Measurements from ENCODE around the gene PIGZ.
A peak's percentile ranks its signal among the peaks of the same experiment; 100 is the strongest.

Gene PIGZ

GRCh38 chr3:196968233-196969133 is at the start of gene PIGZ:
TSS of gene PIGZ (minus strand) at chr3:196968833. CDS start at chr3:196952031, 16,802 bp downstream.
- Mint-ChIP-seq H3K4me3 (peak within 1 kb of the TSS; percentile 89 to 90), H3K27me3 (peaks cover 7 to 10% of the 10 kb centered on the region in 2 donors), H3K4me1 (peaks cover 28 to 37% of the 10 kb centered on the region in 2 donors), H3K27ac (peak within 1 kb of the TSS; percentile 93), H3K36me3 (peaks cover 33 to 35% of the 10 kb centered on the region in 2 donors), H3K9me3 (peaks cover 10 to 21% of the 10 kb centered on the region in 2 donors)
- ATAC-seq (replicated peaks) (peak; percentile 66 to 72), DNase-seq (peak; percentile 35)

- Mint-ChIP-seq H3K36me3 (peaks cover 23 to 29% of the 10 kb centered on the region in 2 donors), H3K4me3 (no peak overlapping the region), H3K4me1 (peaks cover 4 to 15% of the 10 kb centered on the region in 2 donors), H3K9me3 (no peaks in the 10 kb centered on the region), H3K27me3 (peaks cover 0 to 6% of the 10 kb centered on the region in 2 donors), H3K27ac (peak overlapping the region; percentile 14)
- DNase-seq: no peak
- no peak for ATAC-seq (replicated peaks)
Measured at GRCh38 chr3:197017003-197017402, 48.4 kb upstream of the PIGZ start.

- ATAC-seq (replicated peaks): peak; percentile 16 to 22
- Mint-ChIP-seq H3K4me1 (peaks cover under 1 to 9% of the 10 kb centered on the region in 2 donors), H3K9me3 (no peaks in the 10 kb centered on the region), H3K36me3 (peaks cover 26 to 29% of the 10 kb centered on the region in 2 donors), H3K27ac (peak overlapping the region; percentile 73), H3K27me3 (peaks cover 3 to 4% of the 10 kb centered on the region in 2 donors), H3K4me3 (peak overlapping the region; percentile 7 to 25)
- DNase-seq: no peak
Measured at GRCh38 chr3:197015790-197016736, 47.4 kb upstream of the PIGZ start.

GRCh38 chr3:197014942-197015575 is 46.4 kb upstream of the PIGZ start:
- Mint-ChIP-seq H3K4me3 (no peak overlapping the region), H3K27ac (peak overlapping the region; percentile 74), H3K4me1 (peaks cover 5 to 14% of the 10 kb centered on the region in 2 donors), H3K36me3 (peaks cover 28 to 29% of the 10 kb centered on the region in 2 donors), H3K9me3 (no peaks in the 10 kb centered on the region), H3K27me3 (peaks cover 0 to 7% of the 10 kb centered on the region in 2 donors)
- ATAC-seq (replicated peaks) (no peak), DNase-seq (no peak)

- H3K4me3 Mint-ChIP-seq: no peak overlapping the region
- H3K36me3 Mint-ChIP-seq: peaks cover 24 to 26% of the 10 kb centered on the region in 2 donors
- no peaks in the 10 kb centered on the region for H3K9me3 Mint-ChIP-seq
- peaks cover 3 to 12% of the 10 kb centered on the region in 2 donors for H3K27me3 Mint-ChIP-seq
- peak overlapping the region; percentile 37 for H3K27ac Mint-ChIP-seq
- no peak for DNase-seq
- H3K4me1 Mint-ChIP-seq: peaks cover 5 to 14% of the 10 kb centered on the region in 2 donors
- ATAC-seq (replicated peaks): no peak
Measured at GRCh38 chr3:197014024-197014423, 45.4 kb upstream of the PIGZ start.

- no peak for ATAC-seq (replicated peaks)
- H3K36me3 Mint-ChIP-seq: peaks cover 29% of the 10 kb centered on the region in 2 donors
- peaks cover 5 to 22% of the 10 kb centered on the region in 2 donors for H3K27me3 Mint-ChIP-seq
Measured at GRCh38 chr3:197012540-197012883, 43.9 kb upstream of the PIGZ start.

GRCh38 chr3:197011780-197012539 is 43.3 kb upstream of the PIGZ start:
- no peak for DNase-seq
- Mint-ChIP-seq H3K4me3 (no peak overlapping the region), H3K27me3 (peaks cover 5 to 23% of the 10 kb centered on the region in 2 donors), H3K9me3 (no peaks in the 10 kb centered on the region), H3K36me3 (peaks cover 27 to 29% of the 10 kb centered on the region in 2 donors), H3K4me1 (peaks cover 5 to 14% of the 10 kb centered on the region in 2 donors), H3K27ac (peak overlapping the region; percentile 47)
- no peak for ATAC-seq (replicated peaks)

More at GRCh38 chr3:197012540-197012883, 43.9 kb upstream of the PIGZ start:
- Mint-ChIP-seq H3K4me3 (no peak overlapping the region), H3K9me3 (no peaks in the 10 kb centered on the region), H3K4me1 (peaks cover 5 to 14% of the 10 kb centered on the region in 2 donors), H3K27ac (peak overlapping the region; percentile 37)
- DNase-seq: no peak

- ATAC-seq (replicated peaks): peak; percentile 5 to 12
- Mint-ChIP-seq H3K4me1 (peaks cover 5 to 7% of the 10 kb centered on the region in 2 donors), H3K27ac (peak overlapping the region; percentile 54), H3K27me3 (peaks cover 5 to 35% of the 10 kb centered on the region in 2 donors), H3K9me3 (no peaks in the 10 kb centered on the region), H3K4me3 (no peak overlapping the region), H3K36me3 (peaks cover 22 to 23% of the 10 kb centered on the region in 2 donors)
- DNase-seq: no peak
Measured at GRCh38 chr3:197010556-197011351, 42.1 kb upstream of the PIGZ start.

GRCh38 chr3:197009532-197010019 is 40.9 kb upstream of the PIGZ start:
- Mint-ChIP-seq H3K4me3 (no peak overlapping the region), H3K36me3 (peaks cover 24 to 25% of the 10 kb centered on the region in 2 donors), H3K4me1 (peaks cover 9 to 17% of the 10 kb centered on the region in 2 donors), H3K27me3 (peaks cover 15 to 45% of the 10 kb centered on the region in 2 donors), H3K9me3 (no peaks in the 10 kb centered on the region), H3K27ac (no peak overlapping the region)
- ATAC-seq (replicated peaks) (no peak), DNase-seq (no peak)

GRCh38 chr3:197008436-197009209 is 40.0 kb upstream of the PIGZ start:
- peaks cover 15 to 53% of the 10 kb centered on the region in 2 donors for H3K27me3 Mint-ChIP-seq
- ATAC-seq (replicated peaks) (no peak), DNase-seq (no peak)
- no peaks in the 10 kb centered on the region for H3K9me3 Mint-ChIP-seq
- H3K27ac Mint-ChIP-seq: no peak overlapping the region
- peaks cover 20 to 26% of the 10 kb centered on the region in 2 donors for H3K36me3 Mint-ChIP-seq
- no peak overlapping the region for H3K4me3 Mint-ChIP-seq
- H3K4me1 Mint-ChIP-seq: peaks cover 16 to 27% of the 10 kb centered on the region in 2 donors

GRCh38 chr3:197007953-197008352 is 39.3 kb upstream of the PIGZ start:
- H3K27ac Mint-ChIP-seq: no peak overlapping the region
- DNase-seq (no peak), ATAC-seq (replicated peaks) (no peak)
- H3K4me1 Mint-ChIP-seq: peaks cover 17 to 29% of the 10 kb centered on the region in 2 donors
- no peaks in the 10 kb centered on the region for H3K9me3 Mint-ChIP-seq
- peaks cover 20 to 26% of the 10 kb centered on the region in 2 donors for H3K36me3 Mint-ChIP-seq
- peaks cover 15 to 53% of the 10 kb centered on the region in 2 donors for H3K27me3 Mint-ChIP-seq
- no peak overlapping the region for H3K4me3 Mint-ChIP-seq
